Liver (tissue), 9 donors: ENCODE data around the gene DDX41. TPM values are rescaled to one million over a fixed set of nuclear protein-coding genes. Genes with fewer than 3 reads are reported as not detected.
"Not testable (repeated sequence)": the region's sequence is repeated elsewhere in the genome, so short reads cannot be mapped to it uniquely, and the experiment has no call there.

Source experiments
- DNase-seq: peaks from one replicate; pipeline ENCODE4 v3.0.0-alpha.2; 2017; ENCODE audit warnings: low spot score
- H3K27ac ChIP-seq, 2 donors: one replicate each; pipeline ENCODE4 v1.7.0; 2013; ENCODE audit warnings: inconsistent platforms in 2 of 2, low read length in 2 of 2, control low read depth in 1 of 2, low read depth in 1 of 2, mild to moderate bottlenecking in 1 of 2
- H3K27me3 ChIP-seq, 4 donors: one replicate each; pipeline versions ENCODE4 v1.6.1 to v1.7.0; 2013; ENCODE audit warnings: low read length in 3 of 4, inconsistent platforms in 1 of 4, mild to moderate bottlenecking in 1 of 4, moderate library complexity in 1 of 4; ENCODE audit not compliant: control insufficient read depth in 4 of 4, insufficient read depth in 4 of 4
- H3K36me3 ChIP-seq, 4 donors: one replicate each; pipeline versions ENCODE4 v1.6.1 to v1.7.0; 2013; ENCODE audit warnings: low read length in 3 of 4, mild to moderate bottlenecking in 3 of 4, low read depth in 1 of 4, moderate library complexity in 1 of 4; ENCODE audit not compliant: control insufficient read depth in 4 of 4, insufficient read depth in 3 of 4
- H3K4me1 ChIP-seq, 4 donors: one replicate each; pipeline versions ENCODE4 v1.6.1 to v1.7.0; 2013; ENCODE audit warnings: low read length in 3 of 4, mild to moderate bottlenecking in 3 of 4, moderate library complexity in 1 of 4; ENCODE audit not compliant: control insufficient read depth in 4 of 4, insufficient read depth in 4 of 4
- H3K4me3 ChIP-seq, 3 donors: one replicate each; pipeline versions ENCODE4 v1.6.1 to v1.7.0; 2013; ENCODE audit warnings: low read length in 3 of 3, control low read depth in 1 of 3, low read depth in 1 of 3, mild to moderate bottlenecking in 1 of 3
- H3K9ac ChIP-seq, 2 donors: one replicate each; pipeline ENCODE4 v1.7.0; 2013; ENCODE audit warnings: low read length in 2 of 2, mild to moderate bottlenecking in 2 of 2, moderate library complexity in 2 of 2, control low read depth in 1 of 2, low read depth in 1 of 2
- H3K9me3 ChIP-seq, 4 donors: one replicate each; pipeline versions ENCODE4 v1.6.1 to v1.7.0; 2013; ENCODE audit warnings: low read length in 3 of 4; ENCODE audit not compliant: control insufficient read depth in 4 of 4
- EGR1 ChIP-seq, 2 donors: IDR thresholded peaks; 2 replicates each; pipeline ENCODE4 v1.6.1; 2016 to 2018; ENCODE audit warnings: antibody characterized with exemption in 2 of 2, low read depth in 2 of 2
- FOXA2 ChIP-seq: IDR thresholded peaks from 2 replicates; pipeline ENCODE4 v1.6.1; 2016; ENCODE audit warnings: antibody characterized with exemption
- HNF4G ChIP-seq: IDR thresholded peaks from 2 replicates; pipeline ENCODE4 v1.6.1; 2016; ENCODE audit warnings: antibody characterized with exemption
- JUND ChIP-seq, 2 donors: IDR thresholded peaks; 2 replicates each; pipeline ENCODE4 v1.6.1; 2016; ENCODE audit warnings: antibody characterized with exemption in 2 of 2
- MAX ChIP-seq: IDR thresholded peaks from 2 replicates; pipeline ENCODE4 v1.6.1; 2016; ENCODE audit warnings: antibody characterized with exemption
- RAD21 ChIP-seq, 2 donors: IDR thresholded peaks; 2 replicates each; pipeline ENCODE4 v1.6.1; 2016; ENCODE audit warnings: antibody characterized with exemption in 2 of 2, mild to moderate bottlenecking in 2 of 2
- RXRA ChIP-seq, 2 donors: IDR thresholded peaks; 2 replicates each; pipeline ENCODE4 v1.6.1; 2017 to 2018; ENCODE audit warnings: antibody characterized with exemption in 2 of 2, mild to moderate bottlenecking in 1 of 2
- TAF1 ChIP-seq: conservative IDR thresholded peaks from 2 replicates; pipeline ENCODE4 v1.6.1; 2016; ENCODE audit warnings: antibody characterized with exemption, mild to moderate bottlenecking
- YY1 ChIP-seq: IDR thresholded peaks from 2 replicates; pipeline ENCODE4 v1.6.1; 2016; ENCODE audit warnings: antibody characterized with exemption, mild to moderate bottlenecking
- ZBTB33 ChIP-seq: IDR thresholded peaks from 2 replicates; pipeline ENCODE4 v1.6.1; 2016; ENCODE audit warnings: antibody characterized with exemption
- WGBS: extraction: QIAGEN DNeasy Blood & Tissue Kit; methylation state at CpG from one replicate; pipeline ENCODE4 v1.1.7; 2013; 5-methylcytosine and 5-hydroxymethylcytosine counted together
- polyA plus RNA-seq, 2 donors: library from polyadenylated mRNA; stranded (reverse) in 1 of 2; unstranded in 1 of 2; fragments of 200-250 nt in 1 of 2; fragments of >200 nt in 1 of 2; fragmentation: Nextera tagmentation in 1 of 2; extraction: Ambion mirVana in 1 of 2; gene quantifications; one replicate each; pipeline versions ENCODE4 v1.2.1 to v1.2.3, GENCODE V29; 2013 to 2015
- total RNA-seq, 2 donors: library from RNA; depleted of rRNA; stranded (reverse); fragments of >200 nt; gene quantifications; one replicate each; pipeline ENCODE4 v1.2.3, GENCODE V29; 2014
- TF ChIP-seq, protein P1 (sequence below): IDR thresholded peaks from 2 replicates; pipeline ENCODE4 v1.6.1; 2016; ENCODE audit warnings: antibody characterized with exemption
- TF ChIP-seq, protein P2 (sequence below): fragments of 150-350 bp; IDR thresholded peaks from 2 replicates; pipeline ENCODE4 v1.5.1; 2017; ENCODE audit warnings: improper control_type of control experiment, low read depth, low read length; ENCODE audit not compliant: missing input control
- TF ChIP-seq, protein P3 (sequence below): IDR thresholded peaks from 2 replicates; pipeline ENCODE4 v1.6.1; 2016; ENCODE audit warnings: antibody characterized with exemption, mild to moderate bottlenecking
- donor health status: healthy.
- donor health status: healthy.
- donor health status: healthy.
- donor health status: healthy.
- donor health status: healthy.

The DDX41 gene
- total and polyA plus RNA-seq, 4 donors = 20.4 to 58.5 (median 45.6) TPM

GRCh38 chr5:177565046-177565445 is 48.3 kb upstream of the DDX41 start:
- no peaks in the 10 kb centered on the region for H3K9me3 ChIP-seq
- no peak overlapping the region for H3K27ac ChIP-seq
- H3K4me3 ChIP-seq = no peak overlapping the region
- no peaks in the 10 kb centered on the region for H3K4me1 ChIP-seq
- 81% methylated on average over 8 of the region's 8 CpGs for WGBS
- DNase-seq = no peak
- H3K9ac ChIP-seq = no peak overlapping the region
- H3K36me3 ChIP-seq = no peaks in the 10 kb centered on the region
- TF ChIP-seq EGR1 (IDR thresholded peaks at IDR 0.05; ENCODE audit: low read depth in 2 of 2) (no peak), HNF4G (no peak), TAF1 (no peak), RXRA (IDR thresholded peaks at IDR 0.05) (no peak), RAD21 (IDR thresholded peaks at IDR 0.05) (no peak), YY1 (no peak), MAX (no peak), JUND (IDR thresholded peaks at IDR 0.05) (no peak)
- TF ChIP-seq, protein P1, sequence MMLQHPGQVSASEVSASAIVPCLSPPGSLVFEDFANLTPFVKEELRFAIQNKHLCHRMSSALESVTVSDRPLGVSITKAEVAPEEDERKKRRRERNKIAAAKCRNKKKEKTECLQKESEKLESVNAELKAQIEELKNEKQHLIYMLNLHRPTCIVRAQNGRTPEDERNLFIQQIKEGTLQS = no peak
- TF ChIP-seq, protein P2, sequence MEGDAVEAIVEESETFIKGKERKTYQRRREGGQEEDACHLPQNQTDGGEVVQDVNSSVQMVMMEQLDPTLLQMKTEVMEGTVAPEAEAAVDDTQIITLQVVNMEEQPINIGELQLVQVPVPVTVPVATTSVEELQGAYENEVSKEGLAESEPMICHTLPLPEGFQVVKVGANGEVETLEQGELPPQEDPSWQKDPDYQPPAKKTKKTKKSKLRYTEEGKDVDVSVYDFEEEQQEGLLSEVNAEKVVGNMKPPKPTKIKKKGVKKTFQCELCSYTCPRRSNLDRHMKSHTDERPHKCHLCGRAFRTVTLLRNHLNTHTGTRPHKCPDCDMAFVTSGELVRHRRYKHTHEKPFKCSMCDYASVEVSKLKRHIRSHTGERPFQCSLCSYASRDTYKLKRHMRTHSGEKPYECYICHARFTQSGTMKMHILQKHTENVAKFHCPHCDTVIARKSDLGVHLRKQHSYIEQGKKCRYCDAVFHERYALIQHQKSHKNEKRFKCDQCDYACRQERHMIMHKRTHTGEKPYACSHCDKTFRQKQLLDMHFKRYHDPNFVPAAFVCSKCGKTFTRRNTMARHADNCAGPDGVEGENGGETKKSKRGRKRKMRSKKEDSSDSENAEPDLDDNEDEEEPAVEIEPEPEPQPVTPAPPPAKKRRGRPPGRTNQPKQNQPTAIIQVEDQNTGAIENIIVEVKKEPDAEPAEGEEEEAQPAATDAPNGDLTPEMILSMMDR = no peak
- no peaks in the 10 kb centered on the region for H3K27me3 ChIP-seq

DNA sequence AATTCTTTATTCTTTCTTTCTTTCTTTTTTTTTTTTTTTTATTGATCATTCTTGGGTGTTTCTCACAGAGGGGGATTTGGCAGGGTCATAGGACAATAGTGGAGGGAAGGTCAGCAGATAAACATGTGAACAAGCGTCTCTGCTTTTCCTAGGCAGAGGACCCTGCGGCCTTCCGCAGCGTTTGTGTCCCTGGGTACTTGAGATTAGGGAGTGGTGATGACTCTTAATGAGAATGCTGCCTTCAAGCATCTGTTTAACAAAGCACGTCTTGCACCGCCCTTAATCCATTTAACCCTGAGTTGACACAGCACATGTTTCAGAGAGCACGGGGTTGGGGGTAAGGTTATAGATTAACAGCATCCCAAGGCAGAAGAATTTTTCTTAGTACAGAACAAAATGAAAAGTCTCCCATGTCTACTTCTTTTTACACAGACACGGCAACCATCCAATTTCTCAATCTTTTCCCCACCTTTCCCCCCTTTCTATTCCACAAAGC is 42.7 kb upstream of the DDX41 start:
- H3K36me3 ChIP-seq, H3K4me3 ChIP-seq, H3K9me3 ChIP-seq, H3K27me3 ChIP-seq, H3K4me1 ChIP-seq, DNase-seq, H3K27ac ChIP-seq, H3K9ac ChIP-seq: not testable (repeated sequence)
- 58% methylated on average over 8 of the region's 8 CpGs for WGBS

GRCh38 chr5:177557796-177558195 is 41.0 kb upstream of the DDX41 start:
- TF ChIP-seq EGR1 (IDR thresholded peaks at IDR 0.05; ENCODE audit: low read depth in 2 of 2) (no peak), ZBTB33 (no peak), HNF4G (no peak), RXRA (IDR thresholded peaks at IDR 0.05) (no peak), FOXA2 (no peak)
- TF ChIP-seq, protein P3, sequence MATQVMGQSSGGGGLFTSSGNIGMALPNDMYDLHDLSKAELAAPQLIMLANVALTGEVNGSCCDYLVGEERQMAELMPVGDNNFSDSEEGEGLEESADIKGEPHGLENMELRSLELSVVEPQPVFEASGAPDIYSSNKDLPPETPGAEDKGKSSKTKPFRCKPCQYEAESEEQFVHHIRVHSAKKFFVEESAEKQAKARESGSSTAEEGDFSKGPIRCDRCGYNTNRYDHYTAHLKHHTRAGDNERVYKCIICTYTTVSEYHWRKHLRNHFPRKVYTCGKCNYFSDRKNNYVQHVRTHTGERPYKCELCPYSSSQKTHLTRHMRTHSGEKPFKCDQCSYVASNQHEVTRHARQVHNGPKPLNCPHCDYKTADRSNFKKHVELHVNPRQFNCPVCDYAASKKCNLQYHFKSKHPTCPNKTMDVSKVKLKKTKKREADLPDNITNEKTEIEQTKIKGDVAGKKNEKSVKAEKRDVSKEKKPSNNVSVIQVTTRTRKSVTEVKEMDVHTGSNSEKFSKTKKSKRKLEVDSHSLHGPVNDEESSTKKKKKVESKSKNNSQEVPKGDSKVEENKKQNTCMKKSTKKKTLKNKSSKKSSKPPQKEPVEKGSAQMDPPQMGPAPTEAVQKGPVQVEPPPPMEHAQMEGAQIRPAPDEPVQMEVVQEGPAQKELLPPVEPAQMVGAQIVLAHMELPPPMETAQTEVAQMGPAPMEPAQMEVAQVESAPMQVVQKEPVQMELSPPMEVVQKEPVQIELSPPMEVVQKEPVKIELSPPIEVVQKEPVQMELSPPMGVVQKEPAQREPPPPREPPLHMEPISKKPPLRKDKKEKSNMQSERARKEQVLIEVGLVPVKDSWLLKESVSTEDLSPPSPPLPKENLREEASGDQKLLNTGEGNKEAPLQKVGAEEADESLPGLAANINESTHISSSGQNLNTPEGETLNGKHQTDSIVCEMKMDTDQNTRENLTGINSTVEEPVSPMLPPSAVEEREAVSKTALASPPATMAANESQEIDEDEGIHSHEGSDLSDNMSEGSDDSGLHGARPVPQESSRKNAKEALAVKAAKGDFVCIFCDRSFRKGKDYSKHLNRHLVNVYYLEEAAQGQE = no peak
- TF ChIP-seq, protein P1 = no peak
- Histone ChIP-seq H3K27me3 (no peaks in the 10 kb centered on the region), H3K36me3 (no peaks in the 10 kb centered on the region), H3K27ac (no peak overlapping the region), H3K9ac (no peak overlapping the region), H3K9me3 (no peaks in the 10 kb centered on the region), H3K4me1 (peaks cover 6 to 14% (median 12%) of the 10 kb centered on the region in 4 donors), H3K4me3 (no peak overlapping the region)
- DNase-seq = no peak
- WGBS = 87% methylated on average over 5 of the region's 5 CpGs
